ENCODE measurements around the gene FRS2. TPM values are rescaled to one million over a fixed set of nuclear protein-coding genes. Genes with fewer than 3 reads are reported as not detected.
A peak's percentile ranks its signal among the peaks of the same experiment; 100 is the strongest.

FRS2 gene
- total and polyA plus RNA-seq, 2 donors from 2014 or later, result 4.6 to 31.4 TPM

DNA sequence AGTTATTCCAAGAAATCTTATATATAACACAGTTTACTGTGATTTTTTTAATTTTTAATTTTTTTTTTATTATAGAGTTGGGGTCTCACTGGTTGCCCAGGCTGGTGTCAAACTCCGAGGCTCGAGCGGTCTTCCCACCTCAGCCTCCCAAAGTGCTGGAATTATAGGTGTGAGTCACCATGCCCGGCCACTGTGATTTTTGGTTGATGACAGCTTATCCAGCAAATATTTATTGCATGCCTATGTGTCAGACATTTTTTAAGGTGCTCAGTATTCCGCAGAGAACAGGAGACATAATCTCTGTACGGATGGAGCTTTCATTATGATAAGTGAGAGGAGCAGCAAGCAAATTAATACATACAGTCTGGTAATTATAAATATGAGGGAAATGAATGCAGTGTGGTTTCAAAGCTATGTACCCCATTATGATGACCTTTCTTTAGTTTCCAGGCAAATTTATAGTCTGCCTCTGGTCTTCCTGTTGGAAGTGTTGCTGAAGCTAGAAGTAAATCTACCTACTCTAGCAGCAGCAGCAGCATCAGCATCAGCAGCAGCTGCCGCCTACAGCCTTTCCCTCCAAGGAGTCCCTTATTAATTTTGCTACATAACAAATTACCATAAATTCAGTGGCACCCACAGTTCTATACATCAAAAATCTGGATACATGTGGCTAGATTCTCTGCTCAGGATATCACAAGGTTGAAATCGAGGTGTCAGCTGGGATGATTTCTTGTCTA, 32.3 kb downstream of the FRS2 start:
- DNase-seq (no peak), FAIRE-seq (no peak)
- H3K36me3 ChIP-seq (ENCODE audit: control insufficient read depth in 2 of 3, insufficient read depth in 3 of 3, low read length in 3 of 3), result no peaks in the 10 kb centered on the region
- peaks cover 0 to 4% (median under 1%) of the 10 kb centered on the region in 3 donors for H3K4me1 ChIP-seq (ENCODE audit: control insufficient read depth in 2 of 3, insufficient read depth in 2 of 3, low read depth in 1 of 3, low read length in 3 of 3)
- no peaks in the 10 kb centered on the region for H3K27me3 ChIP-seq (ENCODE audit: control insufficient read depth, insufficient read depth, low read length)
- H3K9me3 ChIP-seq (ENCODE audit: control insufficient read depth in 2 of 3, insufficient read depth in 1 of 3, low read length in 3 of 3), result no peaks in the 10 kb centered on the region
- TF ChIP-seq CTCF (IDR thresholded peaks at IDR 0.05; ENCODE audit: borderline replicate concordance, extremely low read depth, insufficient read depth), result no peak
- intact Hi-C loops (cut with DNase I), result no loop called here
- H3K27ac ChIP-seq (ENCODE audit: low read depth in 2 of 2, low read length in 2 of 2), result no peak overlapping the region
- H3K4me3 ChIP-seq (ENCODE audit: low read length in 3 of 3), result no peak overlapping the region
- H3K9ac ChIP-seq (ENCODE audit: low read length in 3 of 3), result no peak overlapping the region

DNA sequence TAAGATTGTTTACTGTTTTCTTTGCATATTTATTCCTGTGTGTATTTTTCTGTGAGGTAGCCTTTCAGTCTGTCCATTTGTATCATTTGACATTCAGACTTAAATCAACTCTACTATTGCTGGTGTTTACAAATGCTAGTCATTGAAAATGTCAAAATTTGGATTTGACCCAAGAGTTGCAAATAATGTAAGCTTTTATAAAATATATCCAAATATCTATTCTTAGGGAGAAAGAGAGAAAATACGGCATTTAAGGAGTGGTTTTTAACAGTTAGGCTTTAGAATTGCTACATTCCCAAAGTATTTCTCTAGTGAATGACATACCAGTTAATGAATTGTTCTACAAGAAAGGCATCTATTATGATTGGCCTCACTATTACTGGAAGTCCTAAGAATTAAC, 37.9 kb downstream of the FRS2 start:
- H3K9me3 ChIP-seq (ENCODE audit: control insufficient read depth in 2 of 3, insufficient read depth in 1 of 3, low read length in 3 of 3), result no peaks in the 10 kb centered on the region
- no peak overlapping the region for H3K4me3 ChIP-seq (ENCODE audit: low read length in 3 of 3)
- H3K27ac ChIP-seq (ENCODE audit: low read depth in 2 of 2, low read length in 2 of 2), result no peak overlapping the region
- H3K36me3 ChIP-seq (ENCODE audit: control insufficient read depth in 2 of 3, insufficient read depth in 3 of 3, low read length in 3 of 3), result no peaks in the 10 kb centered on the region
- intact Hi-C loops (cut with DNase I), result no loop called here
- peaks cover 3 to 5% (median 4%) of the 10 kb centered on the region in 3 donors for H3K4me1 ChIP-seq (ENCODE audit: control insufficient read depth in 2 of 3, insufficient read depth in 2 of 3, low read depth in 1 of 3, low read length in 3 of 3)
- no peak for DNase-seq
- no peak for TF ChIP-seq CTCF (IDR thresholded peaks at IDR 0.05; ENCODE audit: borderline replicate concordance, extremely low read depth, insufficient read depth)
- FAIRE-seq, result no peak
- no peak overlapping the region for H3K9ac ChIP-seq (ENCODE audit: low read length in 3 of 3)
- H3K27me3 ChIP-seq (ENCODE audit: control insufficient read depth, insufficient read depth, low read length), result no peaks in the 10 kb centered on the region

GRCh38 chr12:69508621-69509020, 38.4 kb downstream of the FRS2 start:
- no peaks in the 10 kb centered on the region for H3K9me3 ChIP-seq (ENCODE audit: control insufficient read depth in 2 of 3, insufficient read depth in 1 of 3, low read length in 3 of 3)
- TF ChIP-seq CTCF (IDR thresholded peaks at IDR 0.05; ENCODE audit: borderline replicate concordance, extremely low read depth, insufficient read depth), result no peak
- DNase-seq (no peak), FAIRE-seq (peak; percentile 15)
- no peak overlapping the region for H3K4me3 ChIP-seq (ENCODE audit: low read length in 3 of 3)
- no peaks in the 10 kb centered on the region for H3K36me3 ChIP-seq (ENCODE audit: control insufficient read depth in 2 of 3, insufficient read depth in 3 of 3, low read length in 3 of 3)
- peaks cover 3 to 5% (median 4%) of the 10 kb centered on the region in 3 donors for H3K4me1 ChIP-seq (ENCODE audit: control insufficient read depth in 2 of 3, insufficient read depth in 2 of 3, low read depth in 1 of 3, low read length in 3 of 3)
- no peaks in the 10 kb centered on the region for H3K27me3 ChIP-seq (ENCODE audit: control insufficient read depth, insufficient read depth, low read length)
- intact Hi-C loops (cut with DNase I), result no loop called here
- no peak overlapping the region for H3K9ac ChIP-seq (ENCODE audit: low read length in 3 of 3)
- no peak overlapping the region for H3K27ac ChIP-seq (ENCODE audit: low read depth in 2 of 2, low read length in 2 of 2)

Data from kidney (tissue), 14 donors.